ENCODE measurements around the gene OTUB1. TPM values are rescaled to one million over a fixed set of nuclear protein-coding genes. Genes with fewer than 3 reads are reported as not detected.

OTUB1 gene
- total and polyA plus RNA-seq, 2 experiments from 2014 or later, result 48.3 to 123 TPM

DNA sequence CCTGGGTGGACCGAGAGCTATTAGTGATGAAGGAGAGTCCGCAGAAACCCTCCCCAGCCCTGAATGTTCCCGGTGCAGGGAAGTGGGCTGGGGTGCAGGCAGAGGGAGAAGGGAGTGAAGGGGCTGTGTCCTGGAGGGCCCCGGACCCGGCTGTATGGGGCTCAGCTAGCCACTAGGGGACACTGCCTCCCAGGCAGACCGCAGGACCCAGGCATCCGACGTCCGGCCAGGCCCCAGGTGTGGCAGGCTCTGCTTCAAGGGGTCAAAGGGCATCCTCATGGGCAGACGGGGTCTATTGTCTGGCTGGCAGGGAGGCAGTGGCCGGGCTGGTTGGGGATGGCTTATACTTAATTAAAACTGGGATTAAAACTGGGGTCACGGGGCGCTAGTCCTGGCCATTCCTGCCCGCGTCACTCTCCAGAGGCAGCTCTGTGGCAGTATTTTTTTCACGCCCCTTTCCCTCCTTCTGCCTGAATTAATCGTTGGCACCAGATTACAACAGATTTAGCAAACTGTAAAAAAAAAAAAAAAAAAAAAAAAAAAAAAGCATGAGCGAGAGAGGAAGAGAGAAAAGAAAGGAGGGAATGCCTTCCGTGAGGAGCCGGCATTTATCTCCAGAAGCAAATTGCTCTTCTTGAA is 54.6 kb downstream of the OTUB1 start:
- Histone ChIP-seq H4K20me1 (ENCODE audit: insufficient read depth) (no peaks in the 10 kb centered on the region), H3K9ac (no peak overlapping the region), H3K4me2 (ENCODE audit: unreplicated experiment) (no peak overlapping the region), H3K4me1 (ENCODE audit: insufficient read depth) (no peaks in the 10 kb centered on the region), H3K4me3 (no peak overlapping the region), H3F3A (ENCODE audit: insufficient read depth) (no peaks in the 10 kb centered on the region), H3K79me2 (ENCODE audit: insufficient read depth) (no peaks in the 10 kb centered on the region), H3K9me3 (ENCODE audit: low read depth) (no peaks in the 10 kb centered on the region), H3K27ac (no peak overlapping the region), H2AFZ (no peak overlapping the region), H3K27me3 (replicated peaks; ENCODE audit: insufficient read depth) (no peaks in the 10 kb centered on the region), H3K36me3 (ENCODE audit: low read depth) (no peaks in the 10 kb centered on the region), H3K9me2 (ENCODE audit: insufficient read depth) (no peaks in the 10 kb centered on the region)
- in situ Hi-C loops (cut with MboI), result no loop called here
- TF ChIP-seq EZH2phosphoT487 (IDR thresholded peaks at IDR 0.05; ENCODE audit: insufficient read depth, low read depth) (no peak), EZH2 (IDR thresholded peaks at IDR 0.05; ENCODE audit: insufficient read depth, poor library complexity, severe bottlenecking) (no peak)
- DNase-seq, result no peak
- WGBS, 2 experiments (ENCODE audit: low coverage in 1 of 2, low lambda C conversion rate in 2 of 2, missing lambda C conversion rate in 2 of 2), result 73 to 79% methylated on average over 17 to 20 of the region's 20 CpGs

- Histone ChIP-seq H3K27ac (no peak overlapping the region), H2AFZ (no peak overlapping the region), H3F3A (ENCODE audit: insufficient read depth) (no peaks in the 10 kb centered on the region), H3K36me3 (ENCODE audit: low read depth) (no peaks in the 10 kb centered on the region), H3K9ac (no peak overlapping the region), H3K9me2 (ENCODE audit: insufficient read depth) (no peaks in the 10 kb centered on the region), H3K9me3 (ENCODE audit: low read depth) (no peaks in the 10 kb centered on the region), H3K4me3 (no peak overlapping the region), H3K27me3 (replicated peaks; ENCODE audit: insufficient read depth) (no peaks in the 10 kb centered on the region), H3K4me2 (ENCODE audit: unreplicated experiment) (no peak overlapping the region), H3K4me1 (ENCODE audit: insufficient read depth) (no peaks in the 10 kb centered on the region), H4K20me1 (ENCODE audit: insufficient read depth) (no peaks in the 10 kb centered on the region), H3K79me2 (ENCODE audit: insufficient read depth) (no peaks in the 10 kb centered on the region)
- no peak for TF ChIP-seq EZH2 (IDR thresholded peaks at IDR 0.05; ENCODE audit: insufficient read depth, poor library complexity, severe bottlenecking)
- no peak for TF ChIP-seq EZH2phosphoT487 (IDR thresholded peaks at IDR 0.05; ENCODE audit: insufficient read depth, low read depth)
- DNase-seq, result no peak
- 79 to 91% methylated on average over 7 to 9 of the region's 9 CpGs for WGBS, 2 experiments (ENCODE audit: low coverage in 1 of 2, low lambda C conversion rate in 2 of 2, missing lambda C conversion rate in 2 of 2)
- in situ Hi-C loops (cut with MboI), result no loop called here
Measured at GRCh38 chr11:64041846-64042245, 55.6 kb downstream of the OTUB1 start.

- in situ Hi-C loops (cut with MboI), result no loop called here
Measured at GRCh38 chr11:64042301-64042700, 56.1 kb downstream of the OTUB1 start.

GRCh38 chr11:64043545-64043944 is 57.3 kb downstream of the OTUB1 start:
- Histone ChIP-seq H3F3A (ENCODE audit: insufficient read depth) (no peaks in the 10 kb centered on the region), H3K9me3 (ENCODE audit: low read depth) (no peaks in the 10 kb centered on the region), H3K4me1 (ENCODE audit: insufficient read depth) (no peaks in the 10 kb centered on the region), H3K4me2 (ENCODE audit: unreplicated experiment) (no peak overlapping the region), H2AFZ (no peak overlapping the region), H3K27me3 (replicated peaks; ENCODE audit: insufficient read depth) (no peaks in the 10 kb centered on the region), H3K79me2 (ENCODE audit: insufficient read depth) (no peaks in the 10 kb centered on the region), H3K9ac (no peak overlapping the region), H4K20me1 (ENCODE audit: insufficient read depth) (no peaks in the 10 kb centered on the region), H3K4me3 (no peak overlapping the region), H3K9me2 (ENCODE audit: insufficient read depth) (no peaks in the 10 kb centered on the region), H3K27ac (no peak overlapping the region), H3K36me3 (ENCODE audit: low read depth) (no peaks in the 10 kb centered on the region)
- no peak for TF ChIP-seq EZH2phosphoT487 (IDR thresholded peaks at IDR 0.05; ENCODE audit: insufficient read depth, low read depth)
- no peak for TF ChIP-seq EZH2 (IDR thresholded peaks at IDR 0.05; ENCODE audit: insufficient read depth, poor library complexity, severe bottlenecking)
- 92 to 94% methylated on average over 5 of the region's 5 CpGs for WGBS, 2 experiments (ENCODE audit: low coverage in 1 of 2, low lambda C conversion rate in 2 of 2, missing lambda C conversion rate in 2 of 2)
- in situ Hi-C loops (cut with MboI), result no loop called here
- DNase-seq, result no peak

More at GRCh38 chr11:64042301-64042700, 56.1 kb downstream of the OTUB1 start:
- no peak for DNase-seq
- 83 to 96% methylated on average over 4 of the region's 4 CpGs for WGBS, 2 experiments (ENCODE audit: low coverage in 1 of 2, low lambda C conversion rate in 2 of 2, missing lambda C conversion rate in 2 of 2)
- H3K4me3 ChIP-seq, result no peak overlapping the region
- no peak overlapping the region for H3K9ac ChIP-seq
- no peaks in the 10 kb centered on the region for H3K9me2 ChIP-seq (ENCODE audit: insufficient read depth)
- H3F3A ChIP-seq (ENCODE audit: insufficient read depth), result no peaks in the 10 kb centered on the region
- no peaks in the 10 kb centered on the region for H3K79me2 ChIP-seq (ENCODE audit: insufficient read depth)
- no peak overlapping the region for H3K4me2 ChIP-seq (ENCODE audit: unreplicated experiment)
- no peak overlapping the region for H3K27ac ChIP-seq
- no peak for TF ChIP-seq EZH2 (IDR thresholded peaks at IDR 0.05; ENCODE audit: insufficient read depth, poor library complexity, severe bottlenecking)
- no peaks in the 10 kb centered on the region for H3K9me3 ChIP-seq (ENCODE audit: low read depth)
- no peaks in the 10 kb centered on the region for H3K4me1 ChIP-seq (ENCODE audit: insufficient read depth)
- no peaks in the 10 kb centered on the region for H3K36me3 ChIP-seq (ENCODE audit: low read depth)
- H3K27me3 ChIP-seq (replicated peaks; ENCODE audit: insufficient read depth), result no peaks in the 10 kb centered on the region
- no peaks in the 10 kb centered on the region for H4K20me1 ChIP-seq (ENCODE audit: insufficient read depth)
- H2AFZ ChIP-seq, result no peak overlapping the region
